H9 (cell line): ENCODE measurements around the gene LIMA1. TPM values are rescaled to one million over a fixed set of nuclear protein-coding genes. Genes with fewer than 3 reads are reported as not detected.
A peak's percentile ranks its signal among the peaks of the same experiment; 100 is the strongest.

Source experiments
- DNase-seq: peaks from one replicate; pipeline ENCODE4 v3.0.0-alpha.2; 2017
- H2AFZ ChIP-seq: one replicate; pipeline ENCODE4 v1.6.1; 2013; ENCODE audit warnings: mild to moderate bottlenecking, low read length, control low read depth, moderate library complexity
- H2AK5ac ChIP-seq: 2 replicates; pipeline ENCODE4 v1.6.1; 2013; ENCODE audit warnings: low read length, control low read depth, mixed read lengths; ENCODE audit not compliant: insufficient read length
- H2BK120ac ChIP-seq: one replicate; pipeline ENCODE4 v1.6.1; 2013; ENCODE audit warnings: low read depth, mild to moderate bottlenecking, low read length, control low read depth, inconsistent platforms; ENCODE audit not compliant: poor library complexity, severe bottlenecking
- H2BK12ac ChIP-seq: 2 replicates; pipeline ENCODE4 v1.6.1; 2013; ENCODE audit warnings: low read length, control low read depth, mixed read lengths, low read depth; ENCODE audit not compliant: insufficient read length
- H2BK15ac ChIP-seq: 2 replicates; pipeline ENCODE4 v1.6.1; 2013; ENCODE audit warnings: low read depth, low read length, control low read depth
- H2BK20ac ChIP-seq: one replicate; pipeline ENCODE4 v1.6.1; 2013; ENCODE audit warnings: low read depth, mild to moderate bottlenecking, low read length, control low read depth, inconsistent platforms; ENCODE audit not compliant: poor library complexity, severe bottlenecking
- H2BK5ac ChIP-seq: 2 replicates; pipeline ENCODE4 v1.6.1; 2013; ENCODE audit warnings: low read length, control low read depth, mixed read lengths; ENCODE audit not compliant: insufficient read length
- H3K14ac ChIP-seq: 2 replicates; pipeline ENCODE4 v1.6.1; 2013; ENCODE audit warnings: low read length, control low read depth; ENCODE audit not compliant: insufficient read depth
- H3K18ac ChIP-seq: 2 replicates; pipeline ENCODE4 v1.6.1; 2013; ENCODE audit warnings: low read depth, mild to moderate bottlenecking, mixed read lengths, low read length, control low read depth; ENCODE audit not compliant: insufficient read length
- H3K23ac ChIP-seq: 2 replicates; pipeline ENCODE4 v1.6.1; 2013; ENCODE audit warnings: low read length, control low read depth, mixed read lengths, low read depth; ENCODE audit not compliant: insufficient read length
- H3K23me2 ChIP-seq: 2 replicates; pipeline ENCODE4 v1.6.1; 2013; ENCODE audit warnings: low read depth, mild to moderate bottlenecking, mixed read lengths, low read length, control low read depth; ENCODE audit not compliant: insufficient read length, poor library complexity, severe bottlenecking
- H3K27ac ChIP-seq: 2 replicates; pipeline ENCODE4 v1.5.1; 2013; ENCODE audit warnings: low read length, control low read depth, mixed read lengths, low read depth; ENCODE audit not compliant: insufficient read length
- H3K27me3 ChIP-seq: 2 replicates; pipeline ENCODE4 v1.6.1; 2013; ENCODE audit warnings: low read length, control low read depth, inconsistent platforms; ENCODE audit not compliant: insufficient read depth
- H3K4ac ChIP-seq: 2 replicates; pipeline ENCODE4 v1.6.1; 2013; ENCODE audit warnings: low read depth, mild to moderate bottlenecking, control low read depth, inconsistent platforms, low read length, moderate library complexity
- H3K4me1 ChIP-seq: 2 replicates; pipeline ENCODE4 v1.6.1; 2013; ENCODE audit warnings: low read length, control low read depth, inconsistent platforms; ENCODE audit not compliant: insufficient read depth
- H3K4me2 ChIP-seq: 2 replicates; pipeline ENCODE4 v1.6.1; 2013; ENCODE audit warnings: low read length, control low read depth, mixed read lengths; ENCODE audit not compliant: insufficient read length, insufficient read depth
- H3K56ac ChIP-seq: 2 replicates; pipeline ENCODE4 v1.6.1; 2013; ENCODE audit warnings: low read depth, mild to moderate bottlenecking, mixed read lengths, low read length, control low read depth; ENCODE audit not compliant: insufficient read length
- H3K79me1 ChIP-seq: 2 replicates; pipeline ENCODE4 v1.6.1; 2013; ENCODE audit warnings: low read depth, mild to moderate bottlenecking, moderate library complexity, low read length, control low read depth, inconsistent platforms; ENCODE audit not compliant: insufficient read depth, poor library complexity, severe bottlenecking
- H3K79me2 ChIP-seq: 2 replicates; pipeline ENCODE4 v1.6.1; 2013; ENCODE audit warnings: low read length, control low read depth, inconsistent platforms; ENCODE audit not compliant: insufficient read depth
- H3K9ac ChIP-seq: 2 replicates; pipeline ENCODE4 v1.6.1; 2013; ENCODE audit warnings: low read length, control low read depth, mixed read lengths; ENCODE audit not compliant: insufficient read length; ENCODE audit errors: extremely low read depth
- H3K9me3 ChIP-seq: one replicate; pipeline ENCODE4 v1.6.1; 2013; ENCODE audit warnings: low read depth, low read length, inconsistent platforms; ENCODE audit not compliant: control insufficient read depth
- H3T11ph ChIP-seq: one replicate; pipeline ENCODE4 v1.6.1; 2013; ENCODE audit warnings: mild to moderate bottlenecking, low read length, control low read depth, inconsistent platforms
- H4K20me1 ChIP-seq: one replicate; pipeline ENCODE4 v1.6.1; 2013; ENCODE audit not compliant: control insufficient read depth, insufficient read length, insufficient read depth
- H4K5ac ChIP-seq: 2 replicates; pipeline ENCODE4 v1.6.1; 2013; ENCODE audit warnings: low read depth, mild to moderate bottlenecking, mixed read lengths, low read length, control low read depth; ENCODE audit not compliant: insufficient read length
- H4K8ac ChIP-seq: replicated peaks from 2 replicates; pipeline ENCODE4 v1.6.1; 2013; ENCODE audit warnings: low read length, control low read depth, mixed read lengths, low read depth; ENCODE audit not compliant: insufficient read length
- H4K91ac ChIP-seq: 2 replicates; pipeline ENCODE4 v1.6.1; 2013; ENCODE audit warnings: low read depth, mild to moderate bottlenecking, moderate library complexity, mixed read lengths, low read length, control low read depth; ENCODE audit not compliant: insufficient read length
- H3K27ac Mint-ChIP-seq, 3 experiments: 2 replicates in 2 of 3; 3 replicates in 1 of 3; pipeline ENCODE4 v1.8.0; 2020 to 2021; ENCODE audit warnings: mixed read lengths in 3 of 3, mild to moderate bottlenecking in 1 of 3, moderate library complexity in 1 of 3
- H3K27me3 Mint-ChIP-seq: 2 replicates; pipeline ENCODE4 v1.8.0; 2021; ENCODE audit warnings: low read depth, mild to moderate bottlenecking, moderate library complexity, mixed read lengths
- H3K36me3 Mint-ChIP-seq, 3 experiments: 2 replicates in 2 of 3; 3 replicates in 1 of 3; pipeline ENCODE4 v1.8.0; 2020 to 2021; ENCODE audit warnings: low read depth in 3 of 3, mixed read lengths in 3 of 3; ENCODE audit not compliant: insufficient read depth in 1 of 3
- H3K4me1 Mint-ChIP-seq, 2 experiments: 2 replicates each; pipeline ENCODE4 v1.8.0; 2020; ENCODE audit warnings: mixed read lengths in 2 of 2
- H3K4me3 Mint-ChIP-seq, 2 experiments: 2 replicates in 1 of 2; 3 replicates in 1 of 2; pipeline ENCODE4 v1.8.0; 2020 to 2021; ENCODE audit warnings: mild to moderate bottlenecking in 2 of 2, mixed read lengths in 2 of 2, moderate library complexity in 1 of 2
- H3K9me3 Mint-ChIP-seq, 2 experiments: 2 replicates in 1 of 2; 3 replicates in 1 of 2; pipeline ENCODE4 v1.8.0; 2020; ENCODE audit warnings: mild to moderate bottlenecking in 2 of 2, mixed read lengths in 2 of 2, moderate library complexity in 1 of 2
- CTCF ChIP-seq: fragments of 200-600 bp; sonication (generic); conservative IDR thresholded peaks from 3 replicates; pipeline ENCODE4 v1.8.0; 2021; ENCODE audit warnings: antibody characterized with exemption, mild to moderate bottlenecking
- WGBS: extraction: QIAGEN DNeasy Blood & Tissue Kit; methylation state at CpG from one replicate; pipeline ENCODE4 v1.1.7; 2013; ENCODE audit warnings: missing lambda C conversion rate, low lambda C conversion rate, mixed read lengths; ENCODE audit not compliant: insufficient read length; ENCODE audit errors: extremely low coverage; 5-methylcytosine and 5-hydroxymethylcytosine counted together
- total RNA-seq: library from RNA; stranded (reverse); gene quantifications from 2 replicates; pipeline ENCODE4 v1.2.1, GENCODE V29; 2021

LIMA1 gene
- total RNA-seq, 1 experiment from 2014 or later = 40.8 TPM

- H3K9me3 Mint-ChIP-seq = no peaks in the 10 kb centered on the region
- no peak overlapping the region for H3K9ac ChIP-seq
- no peaks in the 10 kb centered on the region for H3K27me3 Mint-ChIP-seq
- no peaks in the 10 kb centered on the region for H3K23me2 ChIP-seq
- no peak overlapping the region for H3K14ac ChIP-seq
- no peak overlapping the region for H2BK15ac ChIP-seq
- H3K4me3 Mint-ChIP-seq = no peak overlapping the region
- H3K36me3 Mint-ChIP-seq = peaks cover 6 to 37% (median 7%) of the 10 kb centered on the region in 3 experiments; a peak in 6 of 7 replicates
- H3K79me2 ChIP-seq = 0 out of 2 replicates have a peak, but pooled peaks cover 2% of the 10 kb centered on the region
- H3K23ac ChIP-seq = no peak overlapping the region
- H3K27ac Mint-ChIP-seq = peak overlapping the region in 1 of 3 experiments; percentile 50; a peak in 2 of 7 replicates
- no peak overlapping the region for H2BK5ac ChIP-seq
- peaks cover 8 to 14% of the 10 kb centered on the region in 2 experiments for H3K4me1 Mint-ChIP-seq
- no peak for DNase-seq
- no peak overlapping the region for H3K4ac ChIP-seq
- no peak overlapping the region for H3K18ac ChIP-seq
- H4K20me1 ChIP-seq = peaks cover 2% of the 10 kb centered on the region
- H2BK20ac ChIP-seq = no peak overlapping the region
- no peak overlapping the region for H3K4me2 ChIP-seq
- H2AFZ ChIP-seq = no peak overlapping the region
- H4K8ac ChIP-seq = no peak overlapping the region
- no peak overlapping the region for H3T11ph ChIP-seq
- H3K27ac ChIP-seq = no peak overlapping the region
- no peak overlapping the region for H2AK5ac ChIP-seq
- H3K56ac ChIP-seq = no peak overlapping the region
- no peaks in the 10 kb centered on the region for H3K9me3 ChIP-seq
- no peaks in the 10 kb centered on the region for H3K79me1 ChIP-seq
- H3K27me3 ChIP-seq = no peaks in the 10 kb centered on the region
- no peak overlapping the region for H2BK12ac ChIP-seq
- no peaks in the 10 kb centered on the region for H3K4me1 ChIP-seq
- no peak overlapping the region for H4K5ac ChIP-seq
- no peak overlapping the region for H2BK120ac ChIP-seq
- no CpG with 5 or more reads among the region's 4 CpGs for WGBS
- no peak overlapping the region for H4K91ac ChIP-seq
- TF ChIP-seq CTCF = no peak
These were observed 95.0 kb downstream of the LIMA1 start for GRCh38 chr12:50188241-50188781.
